GM18861 (cell line): ENCODE measurements around the gene CAMK2N1.

Experiments used
- ATAC-seq: cut with Tn5 transposase; IDR thresholded peaks from one replicate; pipeline ENCODE4 v1.9.1; 2021; ENCODE audit not compliant: unreplicated experiment

Gene CAMK2N1

DNA sequence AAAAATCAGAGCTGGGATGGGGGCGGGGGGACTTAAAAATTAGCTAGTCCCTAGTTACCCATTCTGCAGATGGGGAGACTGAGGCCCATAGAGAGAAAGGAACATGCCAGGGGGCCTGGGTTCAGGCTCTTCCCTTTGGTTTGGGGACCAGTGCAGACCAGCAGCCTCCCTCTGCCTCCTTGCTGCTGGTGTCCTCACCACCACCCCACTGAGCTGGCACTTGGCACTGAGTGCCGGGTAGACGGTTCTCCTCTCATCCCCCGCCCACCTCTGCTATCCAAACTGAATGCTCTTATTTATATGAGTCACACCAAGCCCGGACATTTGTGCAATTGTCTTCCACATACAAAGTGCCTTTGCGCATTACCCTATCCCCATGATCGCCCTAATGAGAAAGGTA lies 39.2 kb downstream of the CAMK2N1 start:
- ATAC-seq, result no peak

DNA sequence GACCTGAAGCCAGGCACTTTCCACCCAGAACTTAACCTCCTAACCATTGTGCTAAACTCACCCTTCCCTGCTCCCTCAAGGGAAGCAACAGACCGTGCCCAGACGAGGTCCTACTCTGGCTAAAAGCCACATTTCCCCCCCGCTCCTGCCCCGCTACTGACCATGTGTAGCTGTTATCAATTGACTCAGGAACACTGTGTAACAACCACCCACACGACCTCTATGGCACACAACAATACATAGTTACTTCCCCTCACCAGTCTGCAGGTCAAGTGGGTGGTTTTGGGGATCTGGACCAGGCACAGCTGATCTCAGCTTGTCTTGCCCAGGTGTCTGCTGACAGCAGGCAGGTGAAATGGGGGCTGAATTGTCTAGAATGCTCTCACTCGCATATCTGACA lies 40.1 kb downstream of the CAMK2N1 start:
- ATAC-seq, result no peak

DNA sequence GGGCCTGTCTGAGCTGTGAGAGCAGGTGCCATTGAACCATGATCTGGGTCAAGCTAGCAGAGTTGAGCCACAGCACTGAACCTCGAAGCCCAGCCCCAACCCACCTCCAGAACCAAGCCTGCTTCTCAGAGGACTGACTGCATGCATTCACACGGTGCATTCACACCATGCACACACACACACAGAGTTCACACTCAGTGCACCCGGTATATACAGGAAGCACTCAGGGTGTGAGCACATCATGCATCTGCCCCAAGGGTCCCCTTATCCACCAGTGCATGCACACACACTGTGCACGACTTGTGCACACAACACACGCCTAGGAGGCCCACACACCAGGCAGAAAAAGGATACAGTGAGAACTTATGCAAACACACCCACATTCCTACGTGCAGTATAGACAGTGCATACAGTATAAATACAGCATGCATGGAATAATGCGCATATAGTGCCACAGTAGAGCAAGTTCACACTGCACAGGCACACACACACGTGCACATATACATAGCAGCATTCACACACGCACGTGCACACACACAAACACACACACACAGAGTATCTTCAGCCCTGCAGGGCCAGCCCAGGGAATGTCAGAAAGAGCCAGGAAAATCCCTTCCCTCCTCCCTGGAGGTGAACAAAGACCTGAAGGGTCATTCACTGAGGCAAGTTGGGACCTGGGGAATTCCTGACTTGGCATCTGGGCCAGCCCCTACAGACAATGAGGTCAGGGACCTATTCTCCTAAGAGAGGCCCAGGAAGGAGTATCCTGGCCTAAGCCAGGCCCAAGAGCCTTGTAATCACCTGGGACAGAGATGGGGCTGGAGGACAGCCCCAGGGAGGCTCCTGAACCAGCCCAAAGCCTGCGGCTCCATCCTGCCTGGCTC lies 42.1 kb downstream of the CAMK2N1 start:
- no peak for ATAC-seq

DNA sequence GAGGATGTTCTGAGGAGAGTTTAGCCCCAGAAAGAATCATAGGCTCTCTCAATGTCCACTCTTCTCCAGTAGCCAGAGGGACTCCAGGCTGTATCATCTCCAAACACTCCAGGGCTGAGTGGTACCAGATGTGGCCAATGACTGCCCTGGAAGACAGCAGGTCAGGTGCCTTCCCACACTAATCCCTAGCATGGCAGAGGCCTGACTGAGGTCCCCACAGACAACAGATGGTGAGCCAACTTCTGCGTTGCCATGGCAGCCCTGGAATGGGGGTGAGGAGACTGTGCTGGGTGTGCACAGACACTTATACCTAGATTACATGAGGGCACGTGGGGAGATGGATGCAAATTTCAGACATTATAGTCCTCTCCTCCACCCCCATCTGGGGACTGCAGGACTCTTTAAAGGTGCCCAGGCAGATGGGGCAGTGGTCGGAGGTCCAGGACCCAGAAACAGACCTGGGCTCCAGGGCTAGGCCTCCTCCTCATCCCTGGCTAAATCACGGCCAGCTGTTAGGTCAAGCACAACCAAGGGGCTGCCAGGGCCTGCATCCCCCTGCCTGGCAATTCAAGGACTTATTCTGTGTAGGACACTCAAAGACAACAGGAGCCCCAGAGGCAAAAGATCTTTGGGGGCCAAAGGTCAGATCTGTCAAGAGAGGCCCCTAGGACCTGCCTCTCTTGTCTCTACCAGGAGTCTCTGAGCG lies 42.9 kb downstream of the CAMK2N1 start:
- ATAC-seq, result no peak

DNA sequence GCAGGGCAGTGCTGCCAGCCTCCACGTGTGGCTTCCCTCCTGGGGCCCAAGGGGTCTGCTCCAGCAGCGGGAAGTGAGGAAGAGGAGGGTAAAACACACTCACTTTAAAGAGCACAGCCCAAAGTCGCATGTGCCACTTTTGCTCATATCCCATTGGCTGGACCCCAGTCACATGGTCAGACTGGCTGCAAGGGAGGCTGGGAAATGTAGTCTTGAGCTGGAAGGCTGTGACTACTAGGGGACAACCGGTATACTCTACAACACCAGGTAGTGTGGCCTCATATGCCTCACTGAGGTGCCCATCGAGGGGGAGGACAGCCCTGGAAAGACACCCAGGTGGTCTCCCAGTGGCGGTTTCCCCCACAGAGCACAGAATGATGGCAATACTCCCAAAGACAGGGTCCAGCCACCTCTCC lies 45.2 kb downstream of the CAMK2N1 start:
- no peak for ATAC-seq

DNA sequence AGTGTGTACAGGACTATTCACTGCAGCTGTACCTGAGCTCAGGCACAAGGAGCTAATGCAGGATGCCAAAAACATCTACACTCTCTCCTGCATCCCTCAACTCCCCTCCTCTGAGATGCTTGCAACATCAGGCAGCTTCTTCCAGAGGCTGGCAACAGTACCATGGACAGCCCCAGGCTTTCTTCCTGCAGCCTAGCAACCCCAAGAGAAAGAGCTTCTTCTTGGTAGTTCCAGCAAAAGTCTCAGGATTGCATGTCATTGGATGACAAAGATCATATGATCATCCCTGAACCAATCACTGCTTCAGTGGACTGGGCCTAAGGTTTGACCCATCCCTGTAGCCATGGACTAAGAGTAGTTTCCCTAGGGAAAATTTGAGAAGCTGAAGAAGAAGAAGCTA lies 46.7 kb downstream of the CAMK2N1 start:
- no peak for ATAC-seq

DNA sequence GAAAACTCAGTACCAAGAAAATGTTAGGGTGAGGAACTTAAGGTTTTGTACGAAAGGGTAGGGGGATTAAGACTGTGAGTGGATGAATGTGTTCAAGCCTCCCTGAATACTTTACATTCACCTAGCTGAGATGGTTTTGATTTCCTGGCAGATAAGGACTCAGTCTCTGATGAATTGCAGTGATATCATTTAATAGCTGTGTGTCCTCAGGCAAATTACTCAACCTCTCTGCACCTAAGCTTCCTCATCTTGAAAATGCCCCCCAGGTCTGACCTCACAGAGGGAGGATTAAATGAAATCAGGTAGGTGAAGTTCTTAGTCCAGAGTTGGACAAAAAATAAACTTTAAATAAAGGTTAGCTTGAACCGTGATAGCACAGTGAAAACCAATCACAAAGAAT lies 48.4 kb downstream of the CAMK2N1 start:
- no peak for ATAC-seq

DNA sequence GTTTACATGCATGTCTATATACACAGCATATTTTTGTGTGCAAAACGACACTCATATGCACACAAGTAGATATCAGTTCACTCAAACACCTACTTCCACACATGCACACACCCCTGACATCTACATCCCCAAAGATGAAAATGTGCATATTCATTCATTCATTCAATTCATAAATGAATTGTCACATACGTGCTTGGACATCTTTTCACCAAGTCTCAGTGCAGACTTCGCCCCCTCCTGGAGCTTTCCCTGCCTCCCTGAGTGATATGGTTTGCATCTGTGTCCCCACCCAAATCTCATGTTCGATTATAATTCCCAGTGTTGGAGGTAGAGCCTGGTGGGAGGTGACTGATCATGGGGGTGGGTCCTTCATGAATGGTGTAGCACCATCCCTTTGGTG lies 53.1 kb downstream of the CAMK2N1 start:
- no peak for ATAC-seq
